ENCODE measurements around the gene LYPD5. TPM values are rescaled to one million over a fixed set of nuclear protein-coding genes. Genes with fewer than 3 reads are reported as not detected.
A peak's percentile ranks its signal among the peaks of the same experiment; 100 is the strongest.
"Not testable (repeated sequence)": the region's sequence is repeated elsewhere in the genome, so short reads cannot be mapped to it uniquely, and the experiment has no call there.

The LYPD5 gene
- total RNA-seq, 1 donor from 2014 or later: not detected

DNA sequence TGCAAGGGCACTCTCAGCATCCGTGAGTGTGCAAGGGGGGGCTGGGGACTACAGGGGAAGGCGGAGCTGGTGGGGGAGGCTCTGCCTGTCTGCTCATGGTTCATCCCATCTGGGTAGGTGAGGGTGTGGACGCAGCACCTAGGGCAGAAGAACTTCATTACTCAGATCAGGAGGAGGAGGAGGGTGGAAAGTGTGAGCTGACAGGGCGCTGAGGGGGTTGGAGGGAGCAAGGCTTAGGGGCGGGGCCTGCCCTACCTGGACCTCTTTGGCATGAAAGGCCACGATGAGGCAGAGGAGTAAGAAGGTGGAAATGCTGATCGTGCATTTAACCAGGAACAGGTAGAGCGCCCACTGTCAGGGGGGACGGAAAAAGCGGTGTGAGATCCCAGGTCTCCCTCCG is 26.0 kb downstream of the LYPD5 start:
- Mint-ChIP-seq H3K27me3 (ENCODE audit: unreplicated experiment) (no peaks in the 10 kb centered on the region), H3K36me3 (ENCODE audit: unreplicated experiment) (no peaks in the 10 kb centered on the region), H3K27ac (ENCODE audit: unreplicated experiment) (no peak overlapping the region), H3K4me1 (ENCODE audit: unreplicated experiment) (peaks cover 47% of the 10 kb centered on the region), H3K4me3 (ENCODE audit: unreplicated experiment) (no peak overlapping the region), H3K9me3 (ENCODE audit: unreplicated experiment) (no peaks in the 10 kb centered on the region)
- DNase-seq (ENCODE audit: extremely low spot score, unreplicated experiment): no peak
- TF ChIP-seq, protein P1, sequence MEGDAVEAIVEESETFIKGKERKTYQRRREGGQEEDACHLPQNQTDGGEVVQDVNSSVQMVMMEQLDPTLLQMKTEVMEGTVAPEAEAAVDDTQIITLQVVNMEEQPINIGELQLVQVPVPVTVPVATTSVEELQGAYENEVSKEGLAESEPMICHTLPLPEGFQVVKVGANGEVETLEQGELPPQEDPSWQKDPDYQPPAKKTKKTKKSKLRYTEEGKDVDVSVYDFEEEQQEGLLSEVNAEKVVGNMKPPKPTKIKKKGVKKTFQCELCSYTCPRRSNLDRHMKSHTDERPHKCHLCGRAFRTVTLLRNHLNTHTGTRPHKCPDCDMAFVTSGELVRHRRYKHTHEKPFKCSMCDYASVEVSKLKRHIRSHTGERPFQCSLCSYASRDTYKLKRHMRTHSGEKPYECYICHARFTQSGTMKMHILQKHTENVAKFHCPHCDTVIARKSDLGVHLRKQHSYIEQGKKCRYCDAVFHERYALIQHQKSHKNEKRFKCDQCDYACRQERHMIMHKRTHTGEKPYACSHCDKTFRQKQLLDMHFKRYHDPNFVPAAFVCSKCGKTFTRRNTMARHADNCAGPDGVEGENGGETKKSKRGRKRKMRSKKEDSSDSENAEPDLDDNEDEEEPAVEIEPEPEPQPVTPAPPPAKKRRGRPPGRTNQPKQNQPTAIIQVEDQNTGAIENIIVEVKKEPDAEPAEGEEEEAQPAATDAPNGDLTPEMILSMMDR (IDR thresholded peaks at IDR 0.05): no peak

DNA sequence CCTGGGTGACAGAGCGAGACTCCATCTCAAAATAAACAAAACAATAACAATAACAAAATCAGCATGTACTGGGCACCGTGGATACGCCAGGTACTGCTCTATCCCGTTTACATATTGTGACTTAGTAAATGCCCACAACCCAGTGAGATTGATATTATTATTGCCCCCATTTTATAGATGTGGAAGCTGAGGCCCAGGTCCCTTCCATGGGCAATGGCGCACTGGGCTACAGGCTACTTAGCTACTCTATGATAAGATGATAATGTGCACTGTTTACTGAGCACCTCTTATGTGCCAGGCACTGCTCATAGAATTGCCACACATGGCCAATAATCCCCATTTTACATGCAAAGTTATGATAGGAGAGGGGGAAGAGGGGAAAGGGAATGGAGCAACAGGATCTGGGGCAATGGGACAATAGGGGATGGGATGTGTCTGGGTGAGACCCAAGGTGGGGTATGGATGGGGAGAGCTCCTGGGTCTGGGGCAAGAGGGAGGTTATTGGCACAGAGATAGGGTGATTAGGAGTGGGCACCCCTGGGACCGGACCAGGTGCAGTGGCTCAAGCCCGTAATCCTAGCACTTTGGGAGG is 26.9 kb downstream of the LYPD5 start:
- Mint-ChIP-seq H3K4me1 (ENCODE audit: unreplicated experiment) (peaks cover 38% of the 10 kb centered on the region), H3K27me3 (ENCODE audit: unreplicated experiment) (no peaks in the 10 kb centered on the region), H3K4me3 (ENCODE audit: unreplicated experiment) (no peak overlapping the region), H3K9me3 (ENCODE audit: unreplicated experiment) (no peaks in the 10 kb centered on the region), H3K27ac (ENCODE audit: unreplicated experiment) (no peak overlapping the region), H3K36me3 (ENCODE audit: unreplicated experiment) (no peaks in the 10 kb centered on the region)
- no peak for DNase-seq (ENCODE audit: extremely low spot score, unreplicated experiment)
- TF ChIP-seq, protein P1 (IDR thresholded peaks at IDR 0.05): no peak

DNA sequence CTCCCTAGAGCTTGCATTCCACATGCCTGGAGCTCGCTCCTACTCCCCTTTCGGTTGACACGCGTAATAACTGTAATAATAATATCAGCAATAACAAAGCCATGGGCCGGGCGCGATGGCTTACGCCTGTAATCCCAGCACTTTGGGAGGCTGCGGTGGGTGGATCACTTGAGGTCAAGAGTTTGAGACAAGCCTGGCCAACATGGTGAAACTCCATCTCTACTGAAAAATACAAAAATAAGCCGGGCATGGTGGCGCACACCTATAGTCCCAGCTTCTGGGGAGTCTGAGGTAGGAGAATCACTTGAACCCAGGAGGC is 27.3 kb downstream of the LYPD5 start:
- H3K27ac Mint-ChIP-seq (ENCODE audit: unreplicated experiment); DNase-seq (ENCODE audit: extremely low spot score, unreplicated experiment); H3K36me3 Mint-ChIP-seq (ENCODE audit: unreplicated experiment); H3K27me3 Mint-ChIP-seq (ENCODE audit: unreplicated experiment); H3K9me3 Mint-ChIP-seq (ENCODE audit: unreplicated experiment); H3K4me3 Mint-ChIP-seq (ENCODE audit: unreplicated experiment): not testable (repeated sequence)
- peaks cover 35% of the 10 kb centered on the region for H3K4me1 Mint-ChIP-seq (ENCODE audit: unreplicated experiment)

DNA sequence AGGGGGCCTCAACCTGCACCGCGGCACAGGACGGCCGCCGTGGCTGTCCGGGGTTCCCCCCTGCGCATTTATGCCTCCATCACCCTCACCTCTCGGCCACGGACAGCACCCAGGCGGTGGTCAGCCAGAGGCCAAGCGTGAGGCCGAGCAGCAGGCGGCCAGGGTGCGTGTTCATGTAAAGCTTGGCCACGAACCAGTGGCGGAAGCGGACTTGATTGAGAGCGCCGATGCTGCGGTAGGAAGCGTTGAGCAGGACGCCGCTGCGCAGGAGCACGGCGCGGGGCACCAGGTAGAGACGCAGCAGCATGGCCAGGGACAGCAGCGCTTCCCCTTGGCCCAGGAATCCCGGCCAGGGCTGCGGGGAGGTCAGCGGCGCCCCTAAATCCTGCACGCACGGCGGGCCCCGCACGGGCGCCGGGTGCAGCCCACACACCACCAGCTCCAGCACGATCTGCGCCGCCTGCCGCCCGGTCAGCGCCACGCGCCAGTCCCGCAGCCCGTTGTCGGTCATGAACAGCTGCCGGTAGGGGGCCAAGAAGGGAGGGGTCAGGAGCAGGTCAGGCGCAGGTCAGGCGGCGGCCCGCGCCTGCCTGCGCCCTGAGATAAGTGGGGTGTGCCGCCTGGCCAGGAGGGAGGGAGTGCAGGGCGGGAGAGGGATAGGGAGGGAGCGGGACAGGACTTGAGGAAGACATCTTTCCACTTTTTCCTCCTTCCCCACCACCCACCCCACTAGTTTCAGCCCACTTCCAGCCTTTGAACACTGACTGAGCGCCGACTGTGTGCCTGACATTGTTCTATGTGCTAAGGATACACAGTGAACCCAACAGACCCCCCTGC is 27.9 kb downstream of the LYPD5 start:
- TF ChIP-seq, protein P1 (IDR thresholded peaks at IDR 0.05): peak; percentile 61
- Mint-ChIP-seq H3K9me3 (ENCODE audit: unreplicated experiment) (no peaks in the 10 kb centered on the region), H3K4me3 (ENCODE audit: unreplicated experiment) (no peak overlapping the region), H3K27me3 (ENCODE audit: unreplicated experiment) (no peaks in the 10 kb centered on the region), H3K4me1 (ENCODE audit: unreplicated experiment) (peaks cover 29% of the 10 kb centered on the region), H3K27ac (ENCODE audit: unreplicated experiment) (no peak overlapping the region), H3K36me3 (ENCODE audit: unreplicated experiment) (no peaks in the 10 kb centered on the region)
- DNase-seq (ENCODE audit: extremely low spot score, unreplicated experiment): no peak

DNA sequence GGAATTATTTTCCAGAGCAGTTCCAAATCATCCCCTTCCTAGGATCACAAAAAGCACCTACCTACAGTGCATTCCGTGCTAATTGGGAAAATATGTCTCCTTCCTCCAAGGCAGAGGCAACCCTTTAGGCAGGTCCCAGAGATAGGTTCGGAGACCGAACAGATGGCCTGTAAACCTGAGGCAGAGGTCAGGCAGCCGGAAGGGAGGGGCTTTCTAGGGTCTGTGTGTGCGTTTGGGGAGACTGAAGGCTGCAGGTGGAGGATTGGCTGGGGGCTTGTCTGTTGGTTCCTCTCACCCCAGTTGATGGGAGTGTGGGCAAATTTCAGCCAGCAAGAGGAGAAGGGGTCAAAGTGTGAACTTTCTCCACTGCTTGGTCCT is 28.5 kb downstream of the LYPD5 start:
- H3K4me1 Mint-ChIP-seq (ENCODE audit: unreplicated experiment): peaks cover 28% of the 10 kb centered on the region
- no peak overlapping the region for H3K4me3 Mint-ChIP-seq (ENCODE audit: unreplicated experiment)
- H3K27me3 Mint-ChIP-seq (ENCODE audit: unreplicated experiment): no peaks in the 10 kb centered on the region
- no peak overlapping the region for H3K27ac Mint-ChIP-seq (ENCODE audit: unreplicated experiment)
- no peaks in the 10 kb centered on the region for H3K9me3 Mint-ChIP-seq (ENCODE audit: unreplicated experiment)
- H3K36me3 Mint-ChIP-seq (ENCODE audit: unreplicated experiment): no peaks in the 10 kb centered on the region
- TF ChIP-seq, protein P1 (IDR thresholded peaks at IDR 0.05): no peak
- DNase-seq (ENCODE audit: extremely low spot score, unreplicated experiment): no peak

Measured in osteocyte (in vitro differentiated cells).